ENCODE results near the gene PRIM1. TPM values are rescaled to one million over a fixed set of nuclear protein-coding genes. Genes with fewer than 3 reads are reported as not detected.
"Not testable (repeated sequence)": the region's sequence is repeated elsewhere in the genome, so short reads cannot be mapped to it uniquely, and the experiment has no call there.

PRIM1 gene
- total RNA-seq, 6 donors from 2014 or later, result 3.5 to 19.9 (median 8.4) TPM

DNA sequence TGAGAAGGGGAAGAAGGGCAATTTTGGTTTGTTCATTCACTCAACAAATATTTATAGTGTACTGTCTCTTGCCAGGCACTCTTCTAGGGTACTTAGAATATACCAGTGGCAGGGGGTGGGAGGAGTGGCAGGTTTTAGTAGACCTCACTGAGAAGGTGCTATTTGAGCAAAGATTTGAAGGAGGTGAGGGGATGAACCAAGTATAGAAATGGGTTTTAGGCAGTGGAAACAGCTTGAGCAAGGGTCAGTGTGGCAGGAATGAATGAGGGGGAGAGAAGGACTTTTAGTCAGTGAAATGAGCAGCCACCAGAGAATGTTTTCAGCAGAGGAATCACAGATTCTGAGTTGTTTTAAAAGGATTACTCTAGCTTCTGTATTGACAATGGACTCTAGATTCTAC lies 2.3 kb downstream of the PRIM1 start:
- no peak for DNase-seq
- H3K9me3 ChIP-seq, result no peaks in the 10 kb centered on the region
- H3K4me1 ChIP-seq, result peaks cover 11 to 27% (median 20%) of the 10 kb centered on the region in 4 donors
- peak overlapping the region in 2 of 4 donors; percentile 25 to 65 for H3K27ac ChIP-seq
- H3K36me3 ChIP-seq, result peaks cover 0 to 22% (median 6%) of the 10 kb centered on the region in 4 donors
- no peak for TF ChIP-seq POLR2AphosphoS5 (IDR thresholded peaks at IDR 0.05)
- no peak for TF ChIP-seq POLR2A (IDR thresholded peaks at IDR 0.05)
- no peak for TF ChIP-seq EP300 (IDR thresholded peaks at IDR 0.05)
- TF ChIP-seq, protein P1, sequence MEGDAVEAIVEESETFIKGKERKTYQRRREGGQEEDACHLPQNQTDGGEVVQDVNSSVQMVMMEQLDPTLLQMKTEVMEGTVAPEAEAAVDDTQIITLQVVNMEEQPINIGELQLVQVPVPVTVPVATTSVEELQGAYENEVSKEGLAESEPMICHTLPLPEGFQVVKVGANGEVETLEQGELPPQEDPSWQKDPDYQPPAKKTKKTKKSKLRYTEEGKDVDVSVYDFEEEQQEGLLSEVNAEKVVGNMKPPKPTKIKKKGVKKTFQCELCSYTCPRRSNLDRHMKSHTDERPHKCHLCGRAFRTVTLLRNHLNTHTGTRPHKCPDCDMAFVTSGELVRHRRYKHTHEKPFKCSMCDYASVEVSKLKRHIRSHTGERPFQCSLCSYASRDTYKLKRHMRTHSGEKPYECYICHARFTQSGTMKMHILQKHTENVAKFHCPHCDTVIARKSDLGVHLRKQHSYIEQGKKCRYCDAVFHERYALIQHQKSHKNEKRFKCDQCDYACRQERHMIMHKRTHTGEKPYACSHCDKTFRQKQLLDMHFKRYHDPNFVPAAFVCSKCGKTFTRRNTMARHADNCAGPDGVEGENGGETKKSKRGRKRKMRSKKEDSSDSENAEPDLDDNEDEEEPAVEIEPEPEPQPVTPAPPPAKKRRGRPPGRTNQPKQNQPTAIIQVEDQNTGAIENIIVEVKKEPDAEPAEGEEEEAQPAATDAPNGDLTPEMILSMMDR (IDR thresholded peaks at IDR 0.05), result no peak
- H3K4me3 ChIP-seq, result no peak overlapping the region
- H3K27me3 ChIP-seq, result no peaks in the 10 kb centered on the region
- ATAC-seq (ENCODE audit: low FRiP score in 2 of 2), result no peak

DNA sequence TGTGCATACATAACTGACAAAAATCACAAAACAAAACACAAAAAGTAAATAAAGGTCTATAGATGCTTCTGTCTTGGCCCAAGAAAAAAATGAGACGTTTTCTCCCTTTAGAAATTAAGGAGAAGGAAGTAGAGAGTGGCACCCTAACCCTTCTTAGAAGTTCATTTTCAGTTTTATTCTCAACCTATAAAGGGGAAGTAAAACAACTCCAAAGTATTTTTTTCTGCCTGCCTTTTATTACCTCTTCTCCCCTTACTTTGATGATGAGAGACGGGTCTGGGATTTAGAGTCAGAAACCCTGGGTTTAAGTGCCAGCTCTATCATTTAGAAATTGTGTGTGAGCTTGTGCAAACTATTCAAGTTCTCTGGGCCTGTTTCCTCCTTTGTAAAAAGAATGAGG lies 2.8 kb downstream of the PRIM1 start:
- H3K27ac ChIP-seq, result peak overlapping the region in 2 of 4 donors; percentile 25 to 65
- H3K9me3 ChIP-seq, result no peaks in the 10 kb centered on the region
- WGBS, 2 donors, result 44 to 45% methylated on average over 2 of the region's 2 CpGs
- peaks cover under 1 to 27% (median 8%) of the 10 kb centered on the region in 4 donors for H3K36me3 ChIP-seq
- ATAC-seq (ENCODE audit: low FRiP score in 2 of 2) (no peak), DNase-seq (no peak)
- H3K4me3 ChIP-seq, result no peak overlapping the region
- TF ChIP-seq POLR2A (IDR thresholded peaks at IDR 0.05) (no peak), POLR2AphosphoS5 (IDR thresholded peaks at IDR 0.05) (no peak), EP300 (IDR thresholded peaks at IDR 0.05) (no peak)
- TF ChIP-seq, protein P1 (IDR thresholded peaks at IDR 0.05), result no peak
- no peaks in the 10 kb centered on the region for H3K27me3 ChIP-seq
- H3K4me1 ChIP-seq, result peaks cover 11 to 27% (median 20%) of the 10 kb centered on the region in 4 donors

DNA sequence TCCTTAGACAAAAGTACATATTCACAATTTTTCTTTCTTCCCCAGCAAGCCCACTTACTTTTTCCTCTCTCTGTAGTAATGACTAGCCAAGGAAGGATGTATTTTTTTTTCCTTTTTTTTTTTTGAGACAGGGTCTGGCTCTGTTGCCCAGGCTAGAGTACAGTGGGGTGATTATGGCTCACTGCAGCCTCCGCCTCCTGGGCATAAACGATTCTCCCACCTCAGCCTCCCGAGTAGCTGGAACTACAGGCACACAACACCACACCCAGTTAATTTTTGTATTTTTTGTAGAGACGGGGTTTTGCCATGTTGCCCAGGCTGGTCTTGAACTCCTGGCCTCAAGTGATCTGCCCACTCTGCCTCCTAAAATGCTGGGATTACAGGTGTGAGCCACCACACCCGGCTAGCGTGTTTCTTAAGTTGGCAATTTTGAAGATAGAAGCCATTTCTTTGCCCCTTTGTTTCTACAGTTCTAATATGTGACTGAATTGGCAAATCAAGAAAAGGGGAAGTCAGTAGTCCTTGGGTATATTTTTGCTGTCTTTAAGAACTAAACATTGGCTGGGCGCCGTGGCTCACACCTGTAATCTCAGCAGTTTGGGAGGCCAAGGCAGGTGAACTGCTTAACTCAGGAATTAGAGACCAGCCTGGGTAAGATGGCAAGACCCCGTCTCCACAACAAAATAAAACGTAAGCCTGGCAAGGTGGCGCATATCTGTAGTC lies 23.8 kb downstream of the PRIM1 start:
- Histone ChIP-seq H3K27me3 (no peaks in the 10 kb centered on the region), H3K4me3 (no peak overlapping the region), H3K36me3 (peaks cover 0 to 22% (median 6%) of the 10 kb centered on the region in 4 donors), H3K9me3 (no peaks in the 10 kb centered on the region), H3K27ac (no peak overlapping the region), H3K4me1 (peaks cover 10 to 19% (median 13%) of the 10 kb centered on the region in 4 donors)
- no peak for ATAC-seq (ENCODE audit: low FRiP score in 2 of 2)
- no peak for DNase-seq
- WGBS, 2 donors, result 92 to 93% methylated on average over 11 of the region's 11 CpGs
- TF ChIP-seq EP300 (IDR thresholded peaks at IDR 0.05), result no peak
- no peak for TF ChIP-seq POLR2AphosphoS5 (IDR thresholded peaks at IDR 0.05)
- no peak for TF ChIP-seq POLR2A (IDR thresholded peaks at IDR 0.05)
- TF ChIP-seq, protein P1 (IDR thresholded peaks at IDR 0.05), result no peak

DNA sequence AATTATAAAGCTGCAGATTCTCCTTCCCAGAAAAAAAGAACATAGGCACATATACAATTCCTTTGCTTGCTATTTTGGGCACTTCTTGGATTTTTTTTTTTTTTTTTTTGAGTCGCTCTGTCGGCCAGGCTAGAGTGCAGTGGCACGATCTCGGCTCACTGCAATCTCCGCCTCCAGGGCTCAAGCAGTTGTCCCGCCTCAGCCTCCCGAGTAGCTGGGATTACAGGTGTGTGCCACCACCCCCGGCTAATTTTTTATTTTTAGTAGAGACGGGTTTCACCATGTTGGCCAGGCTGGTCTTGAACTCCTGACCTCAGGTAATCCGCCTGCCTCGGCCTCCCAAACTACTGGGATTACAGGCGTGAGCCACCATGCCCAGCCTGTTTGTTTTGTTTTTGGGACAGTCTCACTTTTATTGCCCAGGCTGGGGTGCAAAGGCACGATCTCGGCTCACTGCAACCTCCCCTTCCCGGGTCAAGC lies 25.9 kb downstream of the PRIM1 start:
- H3K27me3 ChIP-seq; ATAC-seq (ENCODE audit: low FRiP score in 2 of 2); DNase-seq; H3K9me3 ChIP-seq: not testable (repeated sequence)
- Histone ChIP-seq H3K4me1 (peaks cover 29 to 40% (median 34%) of the 10 kb centered on the region in 4 donors), H3K4me3 (peak overlapping the region in 2 of 4 donors; percentile 76 to 90), H3K27ac (peak overlapping the region; percentile 90 to 96 (median 94)), H3K36me3 (peaks cover 0 to 18% (median 3%) of the 10 kb centered on the region in 4 donors)
- WGBS, 2 donors, result 91% methylated on average over 15 of the region's 15 CpGs

DNA sequence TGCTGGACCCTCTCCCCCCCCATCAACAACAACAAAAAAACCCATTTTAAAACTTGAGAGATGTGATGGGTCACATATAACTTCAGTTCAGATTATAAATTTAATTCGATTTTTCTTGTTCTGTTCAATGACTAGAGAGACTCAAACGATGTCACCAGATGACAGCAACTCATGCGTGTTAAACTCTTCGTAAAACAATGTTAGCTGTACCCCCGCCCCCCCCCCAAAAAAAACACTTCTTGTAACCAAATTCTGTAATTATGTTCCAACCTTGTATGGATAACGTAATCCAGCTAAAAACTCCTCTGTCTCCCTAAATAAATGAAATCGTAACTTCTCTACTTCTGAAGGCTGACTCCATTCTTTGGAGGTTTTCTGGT lies 26.4 kb downstream of the PRIM1 start:
- TF ChIP-seq POLR2A (IDR thresholded peaks at IDR 0.05), result no peak
- TF ChIP-seq EP300 (IDR thresholded peaks at IDR 0.05), result no peak
- TF ChIP-seq, protein P1 (IDR thresholded peaks at IDR 0.05), result no peak
- TF ChIP-seq POLR2AphosphoS5 (IDR thresholded peaks at IDR 0.05), result no peak
- WGBS, 2 donors, result 33 to 40% methylated on average over 7 of the region's 7 CpGs
- ATAC-seq (ENCODE audit: low FRiP score in 2 of 2), result no peak

More for the DNA sequence above, 26.4 kb downstream of the PRIM1 start:
- H3K9me3 ChIP-seq, result no peaks in the 10 kb centered on the region
- peak overlapping the region; percentile 90 to 96 (median 94) for H3K27ac ChIP-seq
- H3K4me1 ChIP-seq, result peaks cover 34 to 45% (median 39%) of the 10 kb centered on the region in 4 donors
- no peak for DNase-seq
- peak overlapping the region; percentile 25 to 90 (median 75) for H3K4me3 ChIP-seq
- H3K36me3 ChIP-seq, result peaks cover 0 to 13% (median 0%) of the 10 kb centered on the region in 4 donors
- H3K27me3 ChIP-seq, result no peaks in the 10 kb centered on the region

All from upper lobe of left lung (tissue), 6 donors.